Lower lobe of right lung (tissue), 2 donors: Measurements from ENCODE around the gene EVA1A. TPM values are rescaled to one million over a fixed set of nuclear protein-coding genes. Genes with fewer than 3 reads are reported as not detected.

Source experiments
- ATAC-seq, 2 donors: fragments of 200-7000 bp; cut with Tn5 transposase; one replicate each; pipeline ENCODE4 v1.9.1; 2020 to 2022; ENCODE audit warnings: mild to moderate bottlenecking in 2 of 2, moderate library complexity in 2 of 2
- DNase-seq: peaks from one replicate; pipeline ENCODE4 v3.0.0-alpha.2; 2020
- H3K27ac ChIP-seq: fragments of 200-600 bp; one replicate; pipeline ENCODE4 v1.8.0; 2022
- H3K27me3 ChIP-seq: fragments of 200-600 bp; one replicate; pipeline ENCODE4 v1.8.0; 2022; ENCODE audit warnings: low read depth
- H3K36me3 ChIP-seq: fragments of 200-600 bp; one replicate; pipeline ENCODE4 v1.8.0; 2022; ENCODE audit warnings: mild to moderate bottlenecking
- H3K4me1 ChIP-seq: fragments of 200-600 bp; one replicate; pipeline ENCODE4 v1.8.0; 2022
- H3K4me3 ChIP-seq: fragments of 200-600 bp; one replicate; pipeline ENCODE4 v1.8.0; 2022; ENCODE audit warnings: mild to moderate bottlenecking
- H3K9me3 ChIP-seq: fragments of 200-600 bp; one replicate; pipeline ENCODE4 v1.8.0; 2022
- CTCF ChIP-seq: fragments of 200-600 bp; IDR thresholded peaks from one replicate; pipeline ENCODE4 v1.8.0; 2022; ENCODE audit warnings: antibody characterized with exemption, mild to moderate bottlenecking
- intact Hi-C: fragments of 100-400 bp; cut with DNase I; formaldehyde crosslinking; loops from one replicate; pipeline ENCODE4 v1.11.0; 2022
- total RNA-seq: library from RNA; stranded (reverse); fragmentation: NEBNext Ultra II Directional; extraction: Animal tissue kit (Norgen Biotek cat#: 25700); gene quantifications from one replicate; pipeline ENCODE4 v1.2.1, GENCODE V29; 2021
- donor health status: DM: no; HTN: yes; CAD: no; lungs with severe emphysema.

EVA1A gene
- total RNA-seq, 1 donor from 2014 or later: 31.7 TPM

DNA sequence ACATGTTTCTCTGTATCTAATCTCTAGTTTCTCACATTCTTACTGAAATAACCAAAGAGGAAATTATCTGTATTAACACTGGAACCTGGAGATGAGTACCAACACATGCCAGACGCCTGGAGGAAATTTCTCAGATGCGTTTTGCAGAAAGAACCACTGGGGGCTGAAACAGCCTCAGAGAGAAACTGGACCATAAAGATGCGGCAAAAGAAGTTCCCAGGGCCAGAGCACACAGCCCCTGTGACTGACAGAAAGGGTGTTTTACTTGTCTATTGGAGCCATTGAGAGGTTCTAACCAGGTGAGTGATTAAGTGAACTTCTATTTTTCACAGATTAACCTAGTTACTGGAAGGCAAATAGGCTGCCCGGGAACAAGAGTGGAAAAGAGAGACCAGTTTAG lies 103.9 kb downstream of the EVA1A start:
- Histone ChIP-seq H3K4me1 (no peaks in the 10 kb centered on the region), H3K27me3 (no peaks in the 10 kb centered on the region), H3K9me3 (no peaks in the 10 kb centered on the region), H3K36me3 (no peaks in the 10 kb centered on the region), H3K4me3 (no peak overlapping the region), H3K27ac (no peak overlapping the region)
- DNase-seq (no peak), ATAC-seq (no peak)
- TF ChIP-seq CTCF: no peak
- intact Hi-C loops: no loop called here

DNA sequence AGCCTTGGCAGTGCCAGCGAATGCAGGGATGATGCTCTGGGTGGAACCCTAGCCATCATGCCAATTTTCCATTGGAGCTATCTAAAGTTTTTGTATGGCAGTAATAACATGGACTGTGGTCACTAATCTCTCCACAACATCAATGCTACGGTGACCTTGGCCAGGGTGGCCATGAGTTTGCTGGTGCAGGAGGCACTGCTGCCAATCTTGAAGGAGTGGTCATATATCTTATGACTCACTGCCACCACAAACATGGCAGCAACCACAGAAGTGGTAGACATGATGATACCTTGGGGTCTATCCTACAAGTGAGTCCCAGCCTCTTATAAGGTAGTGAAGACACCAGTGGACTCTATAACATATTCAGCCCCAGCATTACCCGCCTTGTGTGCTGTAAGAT lies 104.6 kb downstream of the EVA1A start:
- no peak for TF ChIP-seq CTCF
- H3K27me3 ChIP-seq: no peaks in the 10 kb centered on the region
- no peak overlapping the region for H3K4me3 ChIP-seq
- ATAC-seq (no peak), DNase-seq (no peak)
- H3K27ac ChIP-seq: no peak overlapping the region
- H3K9me3 ChIP-seq: no peaks in the 10 kb centered on the region
- intact Hi-C loops: no loop called here
- no peaks in the 10 kb centered on the region for H3K36me3 ChIP-seq
- no peaks in the 10 kb centered on the region for H3K4me1 ChIP-seq

DNA sequence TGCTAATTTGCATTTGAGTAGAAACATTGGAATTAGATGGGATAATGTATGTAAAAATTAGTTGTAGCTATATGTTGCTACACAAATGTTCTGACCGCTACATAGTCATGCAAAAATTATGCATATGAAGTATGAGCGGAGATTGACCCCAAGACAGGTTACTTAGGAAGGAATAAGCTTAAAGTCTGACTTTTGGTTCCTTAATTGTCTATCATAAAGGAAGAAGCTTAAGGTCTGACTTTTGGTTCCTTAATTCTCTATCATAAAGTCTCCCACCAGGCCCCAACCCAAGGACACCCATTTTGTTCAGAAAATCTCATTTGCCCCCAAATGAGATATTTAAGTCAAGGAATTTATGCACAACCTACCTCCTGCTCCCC lies 106.5 kb downstream of the EVA1A start:
- TF ChIP-seq CTCF: no peak
- Histone ChIP-seq H3K9me3 (no peaks in the 10 kb centered on the region), H3K4me3 (no peak overlapping the region), H3K4me1 (no peaks in the 10 kb centered on the region), H3K27ac (no peak overlapping the region), H3K36me3 (no peaks in the 10 kb centered on the region), H3K27me3 (no peaks in the 10 kb centered on the region)
- no peak for ATAC-seq
- intact Hi-C loops: no loop called here
- no peak for DNase-seq

DNA sequence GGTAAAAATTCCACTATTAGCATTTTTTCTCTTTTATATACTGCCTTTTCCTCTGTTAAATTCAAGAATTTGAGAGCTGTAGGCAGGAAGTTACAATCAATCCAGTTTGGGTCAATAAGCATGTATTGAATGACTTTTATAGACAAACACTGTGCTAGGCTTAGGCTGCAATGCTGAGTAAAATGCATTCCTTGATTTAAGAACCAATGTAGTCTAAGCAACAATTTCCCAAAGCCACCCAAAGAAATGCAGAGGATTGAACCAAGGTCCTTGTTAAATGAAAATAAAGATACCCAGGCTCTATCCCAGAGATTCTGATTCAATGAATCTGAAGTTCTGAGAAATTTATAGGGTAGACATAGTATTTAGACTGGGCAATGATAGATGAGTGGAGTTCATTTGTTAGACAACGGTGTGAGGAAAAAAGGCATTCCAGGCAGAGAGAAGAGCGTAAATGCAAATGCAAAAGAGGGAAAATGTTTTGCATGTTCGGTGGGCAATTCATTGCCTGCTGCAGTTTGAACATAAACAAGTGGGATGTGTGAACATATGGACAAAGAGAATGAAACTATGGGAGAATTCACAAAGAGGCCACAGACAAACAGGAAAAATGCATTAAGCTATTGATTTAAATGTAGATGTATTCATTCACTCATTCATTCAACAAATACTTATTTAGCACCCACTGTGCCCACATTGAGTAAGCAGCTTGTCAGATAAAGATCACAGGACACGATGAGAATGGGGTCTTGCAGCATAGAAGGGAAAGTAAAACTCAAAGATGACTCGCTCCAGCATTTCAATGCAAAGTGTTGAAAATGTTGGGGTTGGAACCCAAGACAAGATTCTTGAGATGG lies 107.1 kb downstream of the EVA1A start:
- no peaks in the 10 kb centered on the region for H3K27me3 ChIP-seq
- DNase-seq: no peak
- intact Hi-C loops: no loop called here
- no peaks in the 10 kb centered on the region for H3K9me3 ChIP-seq
- no peak overlapping the region for H3K4me3 ChIP-seq
- no peaks in the 10 kb centered on the region for H3K36me3 ChIP-seq
- H3K4me1 ChIP-seq: no peaks in the 10 kb centered on the region
- no peak overlapping the region for H3K27ac ChIP-seq
- no peak for TF ChIP-seq CTCF
- no peak for ATAC-seq

GRCh38 chr2:75450068-75450467 lies 110.7 kb downstream of the EVA1A start:
- Histone ChIP-seq H3K9me3 (no peaks in the 10 kb centered on the region), H3K27me3 (no peaks in the 10 kb centered on the region), H3K4me1 (no peaks in the 10 kb centered on the region), H3K4me3 (no peak overlapping the region), H3K27ac (no peak overlapping the region), H3K36me3 (no peaks in the 10 kb centered on the region)
- ATAC-seq (no peak), DNase-seq (no peak)
- no peak for TF ChIP-seq CTCF
- intact Hi-C loops: no loop called here
